GM20431 (cell line): Measurements from ENCODE around the gene CD300C.
"Not testable (repeated sequence)": the region's sequence is repeated elsewhere in the genome, so short reads cannot be mapped to it uniquely, and the experiment has no call there.

Source experiments
- in situ Hi-C: fragments of 300-500 bp; cut with MseI, MboI; formaldehyde crosslinking; loops from one replicate; pipeline ENCODE4 v1.15.0; 2020; ENCODE audit warnings: low sequenced_read_pairs; ENCODE audit not compliant: unreplicated experiment

The CD300C gene

DNA sequence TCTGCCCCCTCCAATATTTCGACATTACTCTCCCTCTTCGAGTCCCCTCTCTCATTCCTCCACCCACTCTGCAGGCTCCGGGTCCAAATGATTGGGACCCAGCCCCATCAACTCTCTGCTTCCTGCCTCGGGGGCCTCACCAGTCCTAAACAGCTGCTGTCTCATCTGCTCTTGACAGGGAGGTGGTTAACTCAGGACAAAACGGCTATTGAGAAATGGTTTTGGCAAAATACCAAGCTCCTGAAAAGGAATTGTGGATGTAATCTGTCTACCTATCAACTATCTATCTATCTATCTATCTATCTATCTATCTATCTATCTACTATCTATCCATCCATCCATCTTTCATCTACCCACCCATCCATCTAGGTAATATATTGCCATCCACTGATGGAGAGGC, 19.2 kb upstream of the CD300C start:
- in situ Hi-C loops: no loop called here

DNA sequence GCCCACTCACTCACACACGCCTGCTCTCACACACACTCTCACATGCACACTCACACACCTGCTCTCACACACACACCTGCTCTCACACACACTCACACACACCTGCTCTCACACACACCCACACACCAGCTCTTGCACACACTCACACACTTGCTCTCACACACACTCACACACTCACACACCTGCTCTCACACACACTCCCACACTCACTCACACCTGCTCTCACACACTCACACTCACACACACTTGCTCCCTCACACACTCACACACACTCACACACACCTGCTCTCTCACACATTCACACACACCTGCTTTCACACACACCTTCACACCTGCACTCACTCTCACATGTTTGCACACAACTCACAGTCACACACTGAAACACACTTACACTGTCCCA, 17.4 kb upstream of the CD300C start:
- in situ Hi-C loops: no loop called here

DNA sequence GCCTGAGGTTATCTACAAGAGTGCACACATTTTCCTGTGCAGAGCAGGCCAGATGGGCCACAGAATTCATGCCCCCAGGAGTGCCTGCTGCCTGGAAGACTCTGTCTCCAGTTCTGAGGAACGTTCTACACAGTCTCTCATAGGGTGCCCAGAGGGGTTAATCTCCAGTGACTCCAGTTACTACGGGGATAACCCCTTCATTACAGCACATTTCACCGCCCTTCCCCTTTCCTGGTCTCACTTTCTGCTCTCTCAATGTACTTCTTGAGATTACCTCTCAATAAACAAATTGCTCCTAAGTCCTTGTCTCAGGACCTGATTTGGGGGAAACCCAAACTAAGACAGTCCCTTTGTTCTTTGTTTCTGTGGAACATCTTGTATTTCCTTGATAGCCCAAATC, 15.7 kb upstream of the CD300C start:
- in situ Hi-C loops: no loop called here

DNA sequence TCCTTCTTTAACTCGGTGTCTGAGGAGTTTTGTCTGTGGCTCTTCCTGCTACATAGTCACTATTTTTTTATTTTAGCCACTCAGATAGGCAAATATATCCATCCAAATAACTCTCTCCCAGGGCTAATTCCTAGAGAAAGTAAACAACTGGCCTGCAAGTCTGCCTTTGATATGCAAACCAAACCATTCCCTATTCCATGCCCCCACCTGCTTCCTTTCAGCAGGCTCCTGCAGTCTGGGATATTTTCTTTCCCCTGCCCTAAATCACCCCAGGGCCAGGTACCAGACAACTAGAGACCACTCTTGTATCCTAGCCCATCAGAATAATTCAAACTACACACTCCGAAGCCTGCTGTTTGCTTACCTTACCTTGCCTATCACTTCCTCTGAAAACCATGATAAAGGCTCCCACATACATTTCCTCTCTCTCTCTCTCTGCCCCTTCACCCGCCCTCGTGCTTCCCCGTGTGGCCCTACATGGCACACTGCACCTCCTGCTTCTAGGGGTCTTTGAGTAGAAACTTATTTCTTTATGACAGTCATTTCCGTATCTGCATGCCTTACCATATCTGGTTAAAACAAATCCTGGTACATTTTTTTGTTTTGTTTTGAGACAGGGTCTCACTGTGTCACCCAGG, 13.1 kb upstream of the CD300C start:
- in situ Hi-C loops: no loop called here

DNA sequence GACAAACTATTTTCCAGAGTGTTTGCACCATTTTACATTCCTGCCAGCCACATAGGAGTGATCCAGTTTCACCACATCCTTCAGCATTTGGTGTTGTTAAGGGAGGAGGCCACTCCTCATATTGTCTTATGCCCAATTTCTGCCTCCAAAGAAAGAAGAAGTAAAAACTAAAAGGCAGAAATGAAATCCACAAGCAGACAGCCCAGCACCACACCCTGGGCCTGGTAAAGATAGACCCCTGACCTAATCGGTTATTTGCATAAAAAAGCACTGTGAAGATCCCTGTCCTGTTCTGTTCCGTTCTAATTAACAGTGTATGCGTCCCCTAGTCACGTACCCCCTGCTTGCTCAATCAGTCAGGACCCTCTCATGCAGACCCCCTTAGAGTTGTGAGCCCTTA, 12.5 kb upstream of the CD300C start:
- in situ Hi-C loops: not testable (repeated sequence)

DNA sequence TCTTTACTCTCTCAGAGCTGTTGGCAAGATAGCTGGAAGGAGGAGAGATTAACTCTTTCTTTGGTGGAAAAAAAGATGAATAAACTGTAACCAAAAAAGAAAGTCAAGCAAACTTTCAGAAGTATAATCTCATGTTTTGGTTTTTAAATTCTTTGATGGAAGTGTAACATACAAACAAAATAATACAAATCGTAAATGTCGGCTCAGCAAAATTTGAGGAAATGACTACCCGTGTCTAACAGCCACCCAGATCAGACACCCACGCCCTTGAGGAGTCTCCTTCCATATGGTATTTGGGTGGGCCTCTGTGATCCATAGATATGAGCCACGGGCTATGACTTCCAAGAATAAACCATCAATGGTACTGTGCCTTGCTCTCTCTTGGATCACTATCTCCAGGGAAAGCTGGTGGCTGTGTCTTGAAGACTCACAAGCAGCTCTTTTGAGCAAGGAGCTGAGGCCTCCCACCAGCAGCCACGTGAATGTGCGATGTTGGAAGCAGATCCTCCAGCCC, 9.6 kb upstream of the CD300C start:
- in situ Hi-C loops: no loop called here

DNA sequence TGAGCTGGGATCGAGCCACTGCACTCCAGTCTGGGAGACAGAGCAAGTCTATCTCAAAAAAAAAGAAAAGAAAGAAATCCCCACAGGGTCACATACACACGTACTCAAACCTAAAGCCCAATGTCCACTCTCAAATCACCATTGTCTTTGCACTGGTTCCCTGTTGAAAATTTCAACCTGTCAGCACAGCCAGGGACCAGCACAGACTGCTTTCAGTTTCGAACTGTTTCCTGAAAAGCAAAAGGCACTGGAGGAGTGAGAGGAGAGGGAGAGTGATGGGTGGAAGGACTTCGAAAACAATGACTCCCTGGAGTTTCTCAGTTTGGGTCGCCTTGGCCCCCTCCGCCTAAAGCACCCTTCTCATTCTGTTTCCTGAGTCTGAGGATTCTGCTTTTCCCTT, 9.0 kb upstream of the CD300C start:
- in situ Hi-C loops: no loop called here

DNA sequence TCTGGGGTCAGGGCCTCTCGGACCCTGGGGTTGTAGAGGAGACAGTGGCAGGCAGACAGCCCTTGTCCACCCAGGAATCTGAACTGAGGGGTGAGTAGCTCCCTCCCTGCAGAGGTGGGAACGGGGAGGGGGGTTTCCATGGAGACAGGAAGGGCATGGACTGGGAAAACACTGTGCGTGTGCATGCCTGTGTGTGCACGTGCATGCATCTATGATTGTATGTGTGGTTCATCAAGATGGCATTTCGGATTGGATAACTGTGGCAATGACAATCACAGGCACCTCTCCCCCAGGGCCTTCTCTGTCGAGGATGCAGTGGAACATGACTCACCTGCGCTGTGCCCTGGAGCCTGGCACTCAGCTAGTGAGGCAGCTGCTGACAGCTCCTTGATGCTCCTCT, 6.1 kb upstream of the CD300C start:
- in situ Hi-C loops: no loop called here

DNA sequence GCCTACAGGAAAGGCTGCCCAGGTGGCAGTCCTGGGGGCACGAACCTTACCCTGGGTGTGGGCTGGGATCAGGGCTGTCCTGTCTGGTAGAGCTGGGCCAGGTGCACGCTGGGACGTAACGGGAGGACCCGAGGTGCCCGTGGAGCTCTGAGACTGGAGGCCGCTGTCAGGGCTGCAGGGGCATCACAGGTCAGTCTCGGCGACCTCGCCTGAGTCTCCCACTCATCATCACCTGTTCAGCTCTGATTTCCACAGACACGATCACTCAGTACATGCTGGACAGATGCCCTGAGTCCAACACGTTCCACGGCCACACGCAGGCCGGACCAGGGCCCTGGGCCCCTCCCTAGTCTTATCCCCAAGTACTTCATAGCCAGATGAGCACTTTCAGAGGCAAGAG, 4.7 kb upstream of the CD300C start:
- in situ Hi-C loops: no loop called here

DNA sequence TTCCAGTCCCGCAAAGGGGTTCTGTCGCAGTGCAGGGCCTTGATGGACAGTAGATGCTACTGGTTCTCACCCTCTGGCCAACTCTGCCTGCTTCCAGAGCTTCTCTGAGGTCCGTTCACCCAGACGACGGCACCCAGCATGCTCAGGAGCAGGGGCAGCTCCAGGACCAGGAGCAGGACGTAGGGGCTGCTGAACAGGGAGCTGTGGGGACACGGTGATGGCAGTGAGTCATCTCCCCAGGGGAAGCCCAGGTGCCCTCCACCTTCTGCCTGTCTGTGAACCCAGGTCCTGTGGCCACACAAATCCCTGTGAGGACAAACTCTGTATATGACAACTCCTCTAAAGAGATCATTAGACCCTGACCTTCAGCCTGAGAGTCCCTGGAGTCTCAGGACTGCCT, 3.4 kb upstream of the CD300C start:
- in situ Hi-C loops: no loop called here

DNA sequence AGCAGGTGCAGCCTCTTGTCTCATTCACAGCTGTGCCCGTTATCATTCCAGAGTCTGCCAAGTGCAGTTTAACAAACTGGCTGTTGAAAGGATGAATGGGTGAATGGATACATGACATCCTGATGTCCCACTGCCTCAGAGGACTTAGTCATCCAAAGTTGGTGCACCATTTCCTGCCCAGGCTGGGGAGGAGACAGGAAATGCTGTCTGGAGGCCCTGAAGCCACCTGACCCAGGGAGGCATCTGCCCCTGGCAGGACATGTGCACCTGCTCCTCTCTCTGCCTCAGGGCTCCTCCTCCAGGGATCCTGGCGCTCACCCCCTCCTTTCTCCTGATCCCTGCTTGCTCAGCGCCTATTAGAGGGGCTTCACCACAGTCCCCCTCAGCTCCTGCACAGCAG, 1.8 kb upstream of the CD300C start:
- in situ Hi-C loops: no loop called here

DNA sequence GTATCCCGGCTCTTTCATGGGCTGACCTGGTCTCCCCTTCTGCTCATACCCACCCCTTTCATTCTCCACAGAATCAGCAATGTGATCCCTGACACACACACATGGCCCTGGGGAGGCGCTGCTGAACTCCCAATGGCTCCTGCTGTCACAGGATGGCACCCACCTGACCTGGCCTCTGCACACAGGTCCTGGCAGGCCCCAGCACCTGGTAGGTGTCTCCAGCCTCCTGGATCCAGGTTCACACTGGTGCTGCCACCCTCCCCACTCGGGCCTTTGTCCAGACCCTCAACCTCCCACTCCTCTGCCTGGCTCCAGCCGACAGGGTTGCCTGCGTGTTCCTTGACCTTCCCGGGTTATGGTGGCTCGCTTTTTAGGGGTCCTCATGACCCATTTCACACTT, 1.3 kb upstream of the CD300C start:
- in situ Hi-C loops: no loop called here

DNA sequence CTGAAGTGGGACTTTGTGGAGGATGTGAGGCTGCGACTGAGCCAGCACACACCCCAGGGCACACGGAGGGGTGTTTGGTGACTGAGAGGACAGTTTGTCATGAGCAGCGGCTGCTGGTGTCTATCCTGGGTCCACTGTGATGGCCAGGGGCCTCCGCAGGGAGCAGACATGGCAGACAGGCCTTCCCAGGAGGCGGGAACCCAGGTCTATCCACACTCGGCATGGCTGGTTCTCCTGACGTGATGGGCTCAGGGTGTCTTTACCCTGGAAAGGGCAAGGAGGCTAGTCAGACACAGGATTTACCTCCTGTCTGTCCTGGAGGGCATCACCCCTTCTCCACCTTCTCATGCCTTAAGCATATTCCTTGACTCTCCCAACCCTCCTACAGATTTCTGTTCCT, 671 bp upstream of the CD300C start:
- in situ Hi-C loops: no loop called here

DNA sequence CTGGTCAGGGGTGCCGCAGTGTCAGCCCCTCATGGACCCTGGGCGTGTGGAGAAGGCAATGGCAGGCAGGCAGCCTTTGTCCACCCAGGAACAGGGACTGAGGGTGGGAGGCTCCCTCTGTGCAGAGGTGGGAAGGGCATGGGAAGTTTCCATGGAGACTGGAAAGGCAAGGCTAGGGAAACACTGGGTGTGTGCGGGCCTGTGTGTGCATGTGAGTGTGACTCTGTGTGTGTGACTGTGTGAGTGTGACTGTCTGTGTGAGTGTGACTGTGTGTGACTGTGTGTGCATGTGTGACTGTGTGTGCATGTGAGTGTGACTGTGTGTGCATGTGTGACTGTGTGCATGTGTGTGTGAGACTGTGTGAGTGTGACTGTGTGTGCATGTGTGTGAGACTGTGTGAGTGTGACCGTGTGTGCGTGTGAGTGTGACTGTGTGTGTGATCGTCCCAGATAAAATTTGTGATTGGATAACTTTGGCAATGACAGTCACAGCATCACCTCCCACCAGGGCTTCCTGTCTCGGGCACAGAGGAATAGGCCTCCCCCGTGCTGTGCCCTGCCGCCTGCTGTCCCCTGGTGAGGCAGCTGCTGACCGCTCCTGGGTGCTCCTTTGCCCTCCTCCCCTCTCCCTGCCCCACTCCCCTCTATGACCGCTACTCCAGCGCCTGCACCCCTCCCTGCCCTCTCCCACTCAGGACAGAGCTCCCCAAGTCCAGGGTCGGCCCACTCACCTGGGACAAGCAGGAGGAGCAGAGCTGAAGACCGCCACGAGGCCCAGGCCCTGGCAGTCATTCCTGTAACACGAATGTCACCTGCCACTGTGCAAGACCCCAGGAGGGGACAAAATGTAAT, 698 bp downstream of the CD300C start:
- in situ Hi-C loops: no loop called here

DNA sequence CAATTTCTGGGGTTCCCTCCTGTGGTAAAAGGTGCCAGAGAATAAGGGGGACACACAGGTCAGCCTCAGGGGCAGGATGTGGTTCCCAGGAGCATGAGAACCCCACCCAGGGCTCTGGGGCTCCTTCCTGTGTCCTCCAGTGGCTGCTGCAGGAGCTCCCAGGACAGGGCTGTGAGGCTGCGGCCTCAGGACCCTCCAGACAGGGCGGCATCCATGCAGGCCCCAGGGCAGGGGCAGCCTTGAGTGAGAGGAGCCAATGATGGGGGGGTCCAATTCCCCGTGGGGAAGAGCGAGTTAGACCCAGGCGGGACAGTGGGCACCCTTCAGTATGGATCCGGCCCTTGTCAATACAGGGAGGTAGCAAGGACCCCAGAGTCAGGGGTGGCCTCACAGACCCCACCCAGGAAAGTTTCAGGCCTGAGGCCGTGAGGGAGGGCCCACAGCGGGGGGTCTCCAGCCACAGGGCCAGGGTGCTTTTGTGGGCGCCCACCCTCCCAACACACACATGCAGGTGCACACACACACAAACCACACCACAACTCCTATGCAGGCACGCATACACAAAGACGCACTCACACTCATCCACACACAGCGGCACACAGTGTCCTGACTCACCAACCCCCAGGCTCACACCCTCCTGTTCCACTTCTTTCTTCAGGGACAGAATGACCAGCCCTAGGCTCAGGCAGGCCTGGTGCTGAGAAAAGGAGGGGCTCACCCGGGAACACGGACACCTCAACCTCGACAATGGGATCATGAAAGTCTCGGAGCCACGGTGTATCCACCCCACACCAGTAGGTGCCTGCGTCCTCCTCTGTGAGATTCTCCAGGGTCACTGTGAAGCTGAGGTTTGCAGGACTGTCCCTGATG, 1.8 kb downstream of the CD300C start:
- in situ Hi-C loops: no loop called here

DNA sequence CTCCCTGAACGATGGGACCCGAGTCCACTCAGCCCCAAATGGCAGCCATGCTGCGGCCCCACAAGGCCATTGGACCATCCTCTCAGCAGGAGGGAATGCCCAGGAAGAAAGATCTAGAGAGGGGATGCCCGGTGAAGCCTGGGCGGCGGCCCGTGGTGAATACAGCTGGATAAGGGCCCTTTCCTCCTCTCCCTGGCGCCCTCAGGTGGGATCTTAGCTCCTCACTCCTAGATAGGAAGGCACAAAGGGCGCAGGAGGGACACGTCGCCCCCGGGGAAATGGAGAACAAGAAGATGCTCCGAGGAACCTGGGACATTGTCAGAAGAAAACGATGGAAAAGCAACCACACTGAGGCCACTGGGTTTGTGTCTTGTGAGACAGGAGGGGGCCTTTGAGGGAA, 2.5 kb downstream of the CD300C start:
- in situ Hi-C loops: no loop called here

DNA sequence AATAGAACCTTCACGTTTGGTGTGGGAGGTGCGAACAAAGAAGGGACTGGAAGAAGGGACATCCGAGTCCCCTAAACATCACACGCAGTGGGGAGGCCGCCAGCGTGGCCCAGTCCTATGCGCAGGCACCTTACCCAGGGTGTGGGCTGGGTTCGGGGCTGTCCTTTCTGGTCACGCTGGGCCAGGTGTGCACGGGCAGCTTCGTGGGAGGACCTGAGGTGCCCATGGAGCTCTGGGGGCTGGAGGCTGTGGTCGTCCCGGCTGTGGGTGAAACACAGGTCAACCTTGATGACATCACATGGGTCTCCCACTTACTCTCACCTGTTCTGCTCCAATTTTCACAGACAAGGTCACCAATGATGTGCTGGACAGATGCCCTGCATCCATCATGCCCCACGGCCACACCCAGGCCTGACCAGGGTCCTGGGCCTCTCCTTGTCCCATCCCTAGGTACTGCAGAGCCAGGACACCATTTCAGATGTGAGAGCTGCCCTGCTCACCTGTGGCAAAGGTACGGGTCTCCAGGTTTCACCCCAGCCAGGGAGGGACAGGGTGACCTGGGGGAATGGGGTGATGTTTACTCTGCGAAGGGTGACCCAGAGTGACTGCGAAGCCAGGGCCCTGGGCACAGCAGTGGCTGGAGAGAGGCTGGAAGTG, 3.1 kb downstream of the CD300C start:
- in situ Hi-C loops: no loop called here

DNA sequence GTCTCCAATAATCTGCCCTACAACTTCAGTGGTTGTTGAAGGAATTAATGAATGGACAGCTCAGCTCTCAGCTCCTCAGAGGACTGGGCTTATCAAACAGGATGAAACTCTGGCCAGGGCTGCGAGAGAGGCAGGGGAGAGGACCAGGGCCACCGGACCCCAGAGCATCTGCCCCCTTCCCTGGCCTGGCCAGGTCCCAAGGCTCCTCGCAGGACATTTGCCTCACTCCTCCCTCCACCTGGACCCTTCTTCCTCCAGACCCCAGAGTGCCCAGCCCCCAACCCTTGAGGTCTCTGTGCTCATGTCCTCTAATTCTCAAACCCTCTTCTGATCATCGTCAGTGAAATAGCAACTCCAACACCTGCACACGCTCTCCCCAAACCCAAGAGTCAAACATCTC, 3.7 kb downstream of the CD300C start:
- in situ Hi-C loops: no loop called here

DNA sequence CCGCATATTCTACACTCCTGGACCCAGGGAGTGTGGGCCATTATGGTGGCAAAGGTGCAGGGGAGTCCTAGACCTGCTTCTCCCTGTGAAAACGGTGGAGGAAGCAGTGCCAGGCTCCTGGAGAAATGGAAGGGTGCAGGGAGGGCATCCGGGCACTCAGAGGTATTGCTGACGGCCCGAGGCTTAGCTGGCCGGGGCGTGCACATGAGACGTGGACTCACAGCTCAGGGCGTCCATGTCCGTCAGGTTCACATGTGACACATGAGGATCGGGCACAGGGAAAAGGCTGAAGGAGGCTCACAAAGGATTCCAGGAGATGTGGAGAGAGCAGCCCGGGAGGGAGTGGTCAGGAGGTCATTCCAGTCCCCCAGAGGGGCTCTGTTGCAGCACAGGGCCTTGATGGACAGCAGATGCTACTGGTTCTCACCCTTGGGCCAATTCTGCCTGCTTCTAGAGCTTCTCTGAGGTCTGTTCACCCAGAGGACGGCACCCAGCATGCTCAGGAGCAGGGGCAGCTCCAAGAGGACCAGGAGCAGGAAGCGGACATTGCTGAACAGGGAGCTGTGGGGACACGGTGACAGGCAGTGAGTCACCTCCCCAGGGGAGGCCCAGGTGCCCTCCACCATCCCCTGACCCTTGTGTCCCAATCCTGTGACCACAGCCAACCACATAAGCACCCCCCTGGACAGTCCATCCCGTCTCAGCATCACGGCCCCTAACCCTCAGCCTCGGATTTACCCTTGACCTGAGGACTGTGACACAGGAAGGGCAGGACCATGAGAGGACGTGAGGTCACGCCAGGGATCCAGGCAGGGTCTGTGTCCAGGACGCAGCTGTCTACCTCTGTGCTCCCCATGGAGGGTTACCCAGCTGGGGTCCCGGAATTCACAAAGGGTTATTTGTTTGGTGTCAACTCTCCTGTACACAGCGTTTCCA, 4.5 kb downstream of the CD300C start:
- in situ Hi-C loops: no loop called here
